Hepatocyte (in vitro differentiated cells): ENCODE data around the gene EXOSC7. TPM values are rescaled to one million over a fixed set of nuclear protein-coding genes. Genes with fewer than 3 reads are reported as not detected.

ENCODE experiments used
- DNase-seq: peaks from one replicate; pipeline ENCODE4 v3.0.0-alpha.2; 2016; ENCODE audit warnings: low spot score
- H2AFZ ChIP-seq: fragments of 200-600 bp; sonication (generic); 2 replicates; pipeline ENCODE4 v1.6.0; 2016; ENCODE audit warnings: antibody characterized with exemption, mild to moderate bottlenecking
- H3K27ac ChIP-seq: fragments of 200-600 bp; sonication (generic); 2 replicates; pipeline ENCODE4 v1.5.1; 2016; ENCODE audit warnings: mild to moderate bottlenecking
- H3K27me3 ChIP-seq: fragments of 200-600 bp; sonication (generic); 2 replicates; pipeline ENCODE4 v1.6.1; 2016
- H3K36me3 ChIP-seq: fragments of 200-600 bp; sonication (generic); replicated peaks from 2 replicates; pipeline ENCODE4 v1.5.1; 2016; ENCODE audit warnings: low read depth; ENCODE audit not compliant: insufficient read depth
- H3K4me1 ChIP-seq: fragments of 200-600 bp; sonication (generic); 2 replicates; pipeline ENCODE4 v1.5.1; 2016; ENCODE audit warnings: mild to moderate bottlenecking, moderate library complexity; ENCODE audit not compliant: insufficient read depth
- H3K4me2 ChIP-seq: fragments of 200-600 bp; sonication (generic); 2 replicates; pipeline ENCODE4 v1.6.0; 2016
- H3K4me3 ChIP-seq: fragments of 200-600 bp; sonication (generic); 2 replicates; pipeline ENCODE4 v1.5.1; 2016; ENCODE audit warnings: mild to moderate bottlenecking
- H3K79me2 ChIP-seq: fragments of 200-600 bp; sonication (generic); 2 replicates; pipeline ENCODE4 v1.6.0; 2017; ENCODE audit warnings: mild to moderate bottlenecking
- H3K9me2 ChIP-seq: fragments of 200-600 bp; sonication (generic); replicated peaks from 2 replicates; pipeline ENCODE4 v1.6.0; 2017; ENCODE audit warnings: mild to moderate bottlenecking; ENCODE audit not compliant: insufficient read depth
- H3K9me3 ChIP-seq: fragments of 200-600 bp; sonication (generic); 2 replicates; pipeline ENCODE4 v1.5.1; 2016; ENCODE audit warnings: low read depth, mild to moderate bottlenecking
- H4K20me1 ChIP-seq: fragments of 200-600 bp; sonication (generic); 2 replicates; pipeline ENCODE4 v1.6.0; 2016; ENCODE audit warnings: mild to moderate bottlenecking; ENCODE audit not compliant: insufficient read depth, poor library complexity, severe bottlenecking
- CTCF ChIP-seq: fragments of 200-600 bp; sonication (generic); IDR thresholded peaks from 2 replicates; pipeline ENCODE4 v1.5.1; 2016; ENCODE audit warnings: antibody characterized with exemption, mild to moderate bottlenecking; ENCODE audit not compliant: poor library complexity
- EZH2 ChIP-seq: fragments of 200-600 bp; sonication (generic); IDR thresholded peaks from 2 replicates; pipeline ENCODE4 v1.6.1; 2016; ENCODE audit warnings: antibody characterized with exemption, mild to moderate bottlenecking, borderline replicate concordance
- EZH2phosphoT487 ChIP-seq: fragments of 200-600 bp; sonication (generic); IDR thresholded peaks from one replicate; pipeline ENCODE4 v1.6.1; 2018; ENCODE audit warnings: antibody characterized with exemption, mild to moderate bottlenecking, low read depth, moderate library complexity; ENCODE audit not compliant: unreplicated experiment, severe bottlenecking
- WGBS: methylation state at CpG from one replicate; pipeline ENCODE4 v1.1.6; 2016; ENCODE audit warnings: low lambda C conversion rate; ENCODE audit errors: missing lambda C conversion rate; 5-methylcytosine and 5-hydroxymethylcytosine counted together
- polyA plus RNA-seq: library from polyadenylated mRNA; unstranded; fragments of >200 nt; fragmentation: Nextera tagmentation; extraction: Ambion mirVana; gene quantifications from 2 replicates; pipeline ENCODE4 v1.2.1, GENCODE V29; 2016
- total RNA-seq: library from RNA; depleted of rRNA; stranded (reverse); fragments of >200 nt; gene quantifications from 2 replicates; pipeline ENCODE4 v1.2.3, GENCODE V29; 2014

The EXOSC7 gene
- total and polyA plus RNA-seq, 2 experiments from 2014 or later, result 53.3 to 55.8 TPM

DNA sequence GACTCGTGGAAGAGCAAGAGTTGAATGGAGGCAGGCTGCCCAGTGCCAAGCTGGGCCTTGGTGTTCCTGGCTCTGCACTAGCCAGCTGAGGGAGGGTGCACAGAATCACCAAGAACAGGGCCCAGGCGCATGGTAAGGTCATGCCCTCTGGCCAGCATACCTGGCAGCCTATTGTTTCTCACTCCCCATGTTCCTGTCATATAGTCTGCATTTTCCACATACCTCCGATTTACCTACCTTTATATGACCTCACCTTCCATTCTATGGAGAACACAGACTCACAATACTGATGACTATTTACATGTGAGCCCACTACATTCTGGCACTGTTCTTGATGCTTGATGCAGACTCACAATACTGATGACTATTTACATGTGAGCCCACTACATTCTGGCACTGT lies 55.5 kb downstream of the EXOSC7 start:
- Histone ChIP-seq H2AFZ (no peak overlapping the region), H3K36me3 (no peaks in the 10 kb centered on the region), H3K4me2 (no peak overlapping the region), H3K27ac (no peak overlapping the region), H3K27me3 (peaks cover 6% of the 10 kb centered on the region), H3K9me2 (no peaks in the 10 kb centered on the region), H3K9me3 (no peaks in the 10 kb centered on the region), H4K20me1 (no peaks in the 10 kb centered on the region), H3K79me2 (no peaks in the 10 kb centered on the region), H3K4me1 (peaks cover 6% of the 10 kb centered on the region), H3K4me3 (no peak overlapping the region)
- DNase-seq, result no peak
- TF ChIP-seq EZH2 (no peak), EZH2phosphoT487 (no peak), CTCF (no peak)
- 79% methylated on average over 3 of the region's 3 CpGs for WGBS

- H3K4me1 ChIP-seq, result peaks cover 7% of the 10 kb centered on the region
- no peaks in the 10 kb centered on the region for H4K20me1 ChIP-seq
- peaks cover 12% of the 10 kb centered on the region for H3K27me3 ChIP-seq
- TF ChIP-seq EZH2 (no peak), EZH2phosphoT487 (no peak), CTCF (no peak)
- no peak for DNase-seq
- H3K79me2 ChIP-seq, result no peaks in the 10 kb centered on the region
- WGBS, result 100% methylated on average over 2 of the region's 2 CpGs
- no peaks in the 10 kb centered on the region for H3K9me2 ChIP-seq
- no peak overlapping the region for H3K4me3 ChIP-seq
- H3K27ac ChIP-seq, result no peak overlapping the region
- H2AFZ ChIP-seq, result no peak overlapping the region
- no peaks in the 10 kb centered on the region for H3K9me3 ChIP-seq
- H3K4me2 ChIP-seq, result no peak overlapping the region
- H3K36me3 ChIP-seq, result no peaks in the 10 kb centered on the region
Measured at GRCh38 chr3:45032113-45032512, 56.1 kb downstream of the EXOSC7 start.

- Histone ChIP-seq H3K9me3 (no peaks in the 10 kb centered on the region), H3K4me2 (no peak overlapping the region), H3K9me2 (no peaks in the 10 kb centered on the region), H3K36me3 (no peaks in the 10 kb centered on the region), H3K27ac (no peak overlapping the region), H3K4me3 (no peak overlapping the region), H3K27me3 (peaks cover 13% of the 10 kb centered on the region), H4K20me1 (no peaks in the 10 kb centered on the region), H3K4me1 (peaks cover 7% of the 10 kb centered on the region), H3K79me2 (no peaks in the 10 kb centered on the region), H2AFZ (no peak overlapping the region)
- 83% methylated on average over 6 of the region's 6 CpGs for WGBS
- TF ChIP-seq CTCF, result no peak
- no peak for TF ChIP-seq EZH2
- TF ChIP-seq EZH2phosphoT487, result no peak
- DNase-seq, result no peak
Measured at GRCh38 chr3:45033791-45034190, 57.7 kb downstream of the EXOSC7 start.
